ENCODE measurements around the gene PLEKHJ1. TPM values are rescaled to one million over a fixed set of nuclear protein-coding genes. Genes with fewer than 3 reads are reported as not detected.

PLEKHJ1 gene
- total and polyA plus RNA-seq, 2 experiments from 2014 or later = 255 to 342 TPM

- Histone ChIP-seq H3K4me1 (ENCODE audit: low read depth) (peaks cover 6% of the 10 kb centered on the region), H3K27me3 (no peaks in the 10 kb centered on the region), H3K27ac (no peak overlapping the region), H3K4me3 (no peak overlapping the region), H3K9me3 (ENCODE audit: low read depth) (no peaks in the 10 kb centered on the region), H3K36me3 (peaks cover 7% of the 10 kb centered on the region)
- TF ChIP-seq CTCF (IDR thresholded peaks at IDR 0.05; ENCODE audit: low read depth, low read length) = peak; percentile 60
- DNase-seq (ENCODE audit: low read depth in 1 of 2, low spot score in 1 of 2) = peak; percentile 77
Measured at GRCh38 chr19:2274931-2275535, 38.9 kb upstream of the PLEKHJ1 start.

GRCh38 chr19:2274185-2274711 lies 38.1 kb upstream of the PLEKHJ1 start:
- Histone ChIP-seq H3K36me3 (peaks cover 7% of the 10 kb centered on the region), H3K27me3 (no peaks in the 10 kb centered on the region), H3K4me1 (ENCODE audit: low read depth) (peaks cover 6% of the 10 kb centered on the region), H3K4me3 (no peak overlapping the region), H3K9me3 (ENCODE audit: low read depth) (no peaks in the 10 kb centered on the region), H3K27ac (no peak overlapping the region)
- no peak for TF ChIP-seq CTCF (IDR thresholded peaks at IDR 0.05; ENCODE audit: low read depth, low read length)
- DNase-seq (ENCODE audit: low read depth in 1 of 2, low spot score in 1 of 2) = no peak

- TF ChIP-seq CTCF (IDR thresholded peaks at IDR 0.05; ENCODE audit: low read depth, low read length) = peak; percentile 96
- peak overlapping the region; percentile 18 for H3K4me3 ChIP-seq
- no peaks in the 10 kb centered on the region for H3K9me3 ChIP-seq (ENCODE audit: low read depth)
- DNase-seq (ENCODE audit: low read depth in 1 of 2, low spot score in 1 of 2) = peak; percentile 86
- H3K4me1 ChIP-seq (ENCODE audit: low read depth) = peaks cover 6% of the 10 kb centered on the region
- H3K36me3 ChIP-seq = peaks cover 7% of the 10 kb centered on the region
- no peaks in the 10 kb centered on the region for H3K27me3 ChIP-seq
- H3K27ac ChIP-seq = peak overlapping the region; percentile 15
Measured at GRCh38 chr19:2273356-2274184, 37.4 kb upstream of the PLEKHJ1 start.

GRCh38 chr19:2271234-2272103 lies 35.3 kb upstream of the PLEKHJ1 start:
- peaks cover 6% of the 10 kb centered on the region for H3K4me1 ChIP-seq (ENCODE audit: low read depth)
- H3K27me3 ChIP-seq = no peaks in the 10 kb centered on the region
- peak in 1 of 2 donors; percentile 78 for DNase-seq (ENCODE audit: low read depth in 1 of 2, low spot score in 1 of 2)
- H3K4me3 ChIP-seq = peak overlapping the region; percentile 96
- H3K27ac ChIP-seq = peak overlapping the region; percentile 89
- no peak for TF ChIP-seq CTCF (IDR thresholded peaks at IDR 0.05; ENCODE audit: low read depth, low read length)
- H3K9me3 ChIP-seq (ENCODE audit: low read depth) = no peaks in the 10 kb centered on the region
- peaks cover 7% of the 10 kb centered on the region for H3K36me3 ChIP-seq
